ENCODE data around the gene DYNC1H1.
A peak's percentile ranks its signal among the peaks of the same experiment; 100 is the strongest.
"Not testable (repeated sequence)": the region's sequence is repeated elsewhere in the genome, so short reads cannot be mapped to it uniquely, and the experiment has no call there.

Gene DYNC1H1

DNA sequence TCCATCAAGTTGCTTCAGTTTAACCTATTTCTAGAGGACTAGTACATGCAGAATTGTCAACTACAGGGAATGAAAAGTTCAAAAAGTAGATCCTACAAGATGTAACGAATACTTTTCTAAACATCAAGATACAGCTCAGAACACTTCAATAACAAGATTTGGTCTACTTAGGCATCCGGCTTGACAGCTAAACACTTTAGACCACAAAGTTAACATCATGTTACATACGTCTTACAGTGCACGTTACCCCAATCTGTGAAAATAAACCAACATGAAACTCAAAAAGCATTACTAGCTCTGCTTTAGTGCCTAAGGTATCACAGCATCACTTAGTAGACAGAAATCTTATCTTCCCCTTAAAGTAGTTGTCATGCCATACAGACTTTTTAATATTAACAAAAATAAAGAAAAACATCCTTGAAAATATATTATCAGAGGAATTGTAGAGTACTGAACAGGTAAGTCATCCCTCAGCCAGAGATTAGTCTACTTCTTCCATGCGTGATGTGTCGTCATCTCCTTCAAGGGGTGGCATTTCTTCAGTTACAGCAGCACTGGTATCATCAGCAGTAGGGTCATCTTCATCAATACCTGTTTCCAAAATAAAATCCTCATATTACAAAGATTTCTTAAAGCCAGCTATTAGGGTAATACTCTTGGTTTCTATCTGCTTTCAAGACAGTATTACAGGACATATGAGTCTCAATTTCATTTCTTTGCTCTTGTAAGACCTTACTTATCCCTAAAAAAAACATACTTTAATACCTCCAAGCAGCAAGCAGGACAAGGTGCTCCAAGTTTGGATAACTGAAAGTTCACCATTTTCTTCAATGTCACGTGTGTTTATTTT is 117.1 kb downstream of the DYNC1H1 start:
- peaks cover 5% of the 10 kb centered on the region; the same call in 1 of the 2 replicates for H3K4me1 ChIP-seq (ENCODE audit: control insufficient read depth, insufficient read depth, low read length)
- no peak overlapping the region for H3K27ac ChIP-seq (ENCODE audit: extremely low read depth, low read depth, low read length)
- no peaks in the 10 kb centered on the region for H3K9me3 ChIP-seq (ENCODE audit: control insufficient read depth, insufficient read depth, low read depth, low read length)
- H3K36me3 ChIP-seq (ENCODE audit: control insufficient read depth in 2 of 2, insufficient read depth in 1 of 2, low read length in 2 of 2): peaks cover 62 to 84% of the 10 kb centered on the region in 2 experiments
- CTCF ChIA-PET: interaction anchor here (0.6 to 0.7 kb wide), 2 partner anchors 72 to 357 kb away, joined by 3 to 4 read pairs; no protein-coding TSS in a partner anchor
- POLR2A ChIA-PET: no interaction called here
- no peak overlapping the region for H3K4me3 ChIP-seq (ENCODE audit: low read depth, low read length)
- TF ChIP-seq ZNF433 (tag by site-specific recombination; IDR thresholded peaks at IDR 0.05; ENCODE audit: low read depth) (no peak), ZNF350 (tag by site-specific recombination; IDR thresholded peaks at IDR 0.05) (no peak), ZNF175 (tag by site-specific recombination; IDR thresholded peaks at IDR 0.05) (no peak), MYNN (tag by site-specific recombination; IDR thresholded peaks at IDR 0.05; ENCODE audit: borderline replicate concordance) (no peak), ZNF423 (tag by site-specific recombination; IDR thresholded peaks at IDR 0.05) (no peak), SP3 (tag by site-specific recombination; IDR thresholded peaks at IDR 0.05) (no peak), ZNF202 (tag by site-specific recombination; IDR thresholded peaks at IDR 0.05; ENCODE audit: borderline replicate concordance) (no peak), ZNF23 (tag by site-specific recombination; IDR thresholded peaks at IDR 0.05; ENCODE audit: borderline replicate concordance) (no peak), GLIS1 (tag by site-specific recombination; IDR thresholded peaks at IDR 0.05) (no peak), ZNF768 (tag by site-specific recombination; IDR thresholded peaks at IDR 0.05) (no peak), ZNF2 (tag by site-specific recombination; IDR thresholded peaks at IDR 0.05) (no peak), ZSCAN16 (tag by site-specific recombination; IDR thresholded peaks at IDR 0.05) (no peak), ZNF248 (tag by site-specific recombination; IDR thresholded peaks at IDR 0.05) (no peak), ZNF621 (tag by site-specific recombination; IDR thresholded peaks at IDR 0.05) (no peak), ZNF398 (tag by site-specific recombination; IDR thresholded peaks at IDR 0.05) (no peak), KLF9 (tag by site-specific recombination; IDR thresholded peaks at IDR 0.05; ENCODE audit: low read depth) (no peak), ZNF521 (tag by site-specific recombination; IDR thresholded peaks at IDR 0.05) (no peak)
- TF ChIP-seq, protein P1, sequence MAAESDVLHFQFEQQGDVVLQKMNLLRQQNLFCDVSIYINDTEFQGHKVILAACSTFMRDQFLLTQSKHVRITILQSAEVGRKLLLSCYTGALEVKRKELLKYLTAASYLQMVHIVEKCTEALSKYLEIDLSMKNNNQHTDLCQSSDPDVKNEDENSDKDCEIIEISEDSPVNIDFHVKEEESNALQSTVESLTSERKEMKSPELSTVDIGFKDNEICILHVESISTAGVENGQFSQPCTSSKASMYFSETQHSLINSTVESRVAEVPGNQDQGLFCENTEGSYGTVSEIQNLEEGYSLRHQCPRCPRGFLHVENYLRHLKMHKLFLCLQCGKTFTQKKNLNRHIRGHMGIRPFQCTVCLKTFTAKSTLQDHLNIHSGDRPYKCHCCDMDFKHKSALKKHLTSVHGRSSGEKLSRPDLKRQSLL (tag by site-specific recombination; IDR thresholded peaks at IDR 0.05): no peak
- TF ChIP-seq, protein P2, sequence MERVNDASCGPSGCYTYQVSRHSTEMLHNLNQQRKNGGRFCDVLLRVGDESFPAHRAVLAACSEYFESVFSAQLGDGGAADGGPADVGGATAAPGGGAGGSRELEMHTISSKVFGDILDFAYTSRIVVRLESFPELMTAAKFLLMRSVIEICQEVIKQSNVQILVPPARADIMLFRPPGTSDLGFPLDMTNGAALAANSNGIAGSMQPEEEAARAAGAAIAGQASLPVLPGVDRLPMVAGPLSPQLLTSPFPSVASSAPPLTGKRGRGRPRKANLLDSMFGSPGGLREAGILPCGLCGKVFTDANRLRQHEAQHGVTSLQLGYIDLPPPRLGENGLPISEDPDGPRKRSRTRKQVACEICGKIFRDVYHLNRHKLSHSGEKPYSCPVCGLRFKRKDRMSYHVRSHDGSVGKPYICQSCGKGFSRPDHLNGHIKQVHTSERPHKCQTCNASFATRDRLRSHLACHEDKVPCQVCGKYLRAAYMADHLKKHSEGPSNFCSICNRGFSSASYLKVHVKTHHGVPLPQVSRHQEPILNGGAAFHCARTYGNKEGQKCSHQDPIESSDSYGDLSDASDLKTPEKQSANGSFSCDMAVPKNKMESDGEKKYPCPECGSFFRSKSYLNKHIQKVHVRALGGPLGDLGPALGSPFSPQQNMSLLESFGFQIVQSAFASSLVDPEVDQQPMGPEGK (tag by site-specific recombination; IDR thresholded peaks at IDR 0.05): no peak

DNA sequence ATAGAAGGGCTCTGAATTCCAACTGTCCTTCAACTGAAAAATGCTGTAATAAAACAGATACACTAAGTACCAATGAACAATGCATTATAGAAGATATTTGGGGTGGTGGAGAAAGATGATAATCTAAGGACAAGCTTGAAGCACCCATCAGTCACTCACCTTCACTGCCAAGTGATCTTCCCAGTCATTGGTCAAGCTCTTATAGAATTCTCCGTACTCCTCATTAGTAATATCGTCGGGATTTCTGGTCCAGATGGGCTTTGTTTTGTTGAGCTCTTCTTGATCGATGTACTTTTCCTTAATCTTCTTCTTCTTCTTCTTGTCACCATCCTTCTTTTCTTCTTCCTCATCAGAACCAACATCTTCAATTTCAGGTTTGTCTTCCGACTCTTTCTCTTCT is 120.1 kb downstream of the DYNC1H1 start:
- H3K27ac ChIP-seq (ENCODE audit: extremely low read depth, low read depth, low read length); H3K9me3 ChIP-seq (ENCODE audit: control insufficient read depth, insufficient read depth, low read depth, low read length); H3K4me3 ChIP-seq (ENCODE audit: low read depth, low read length); H3K4me1 ChIP-seq (ENCODE audit: control insufficient read depth, insufficient read depth, low read length): not testable (repeated sequence)
- POLR2A ChIA-PET: interaction anchor here (1.1 to 1.2 kb wide), 2 partner anchors 22 to 93 kb away, joined by 3 to 5 read pairs; no protein-coding TSS in a partner anchor
- CTCF ChIA-PET: interaction anchor here (0.9 to 2.1 kb wide), 3 partner anchors 12 to 123 kb away, joined by 3 to 7 read pairs (median 4); no protein-coding TSS in a partner anchor
- H3K36me3 ChIP-seq (ENCODE audit: control insufficient read depth in 2 of 2, insufficient read depth in 1 of 2, low read length in 2 of 2): peaks cover 48 to 68% of the 10 kb centered on the region in 2 experiments
- TF ChIP-seq ZNF2 (tag by site-specific recombination; IDR thresholded peaks at IDR 0.05): 0 out of 2 replicates have a peak, but pooled peaks have one; percentile 18
